Dermis microvascular lymphatic vessel endothelial cell (primary cell): ENCODE measurements around the gene STK24. TPM values are rescaled to one million over a fixed set of nuclear protein-coding genes. Genes with fewer than 3 reads are reported as not detected.

Source experiments
- DNase-seq, 2 donors: peaks; one replicate each; pipeline versions ENCODE4 v3.0.0 to v3.0.0-alpha.2; 2010; ENCODE audit warnings: low read depth in 2 of 2
- total RNA-seq: library from RNA; depleted of rRNA; stranded (reverse); fragments of >200 nt; gene quantifications from 2 replicates; pipeline ENCODE4 v1.2.1, GENCODE V29; 2014

STK24 gene
- total RNA-seq, 1 donor from 2014 or later, result 34.0 TPM

- no peak for DNase-seq
These were observed 19.8 kb downstream of the STK24 start for GRCh38 chr13:98556968-98557631.

DNA sequence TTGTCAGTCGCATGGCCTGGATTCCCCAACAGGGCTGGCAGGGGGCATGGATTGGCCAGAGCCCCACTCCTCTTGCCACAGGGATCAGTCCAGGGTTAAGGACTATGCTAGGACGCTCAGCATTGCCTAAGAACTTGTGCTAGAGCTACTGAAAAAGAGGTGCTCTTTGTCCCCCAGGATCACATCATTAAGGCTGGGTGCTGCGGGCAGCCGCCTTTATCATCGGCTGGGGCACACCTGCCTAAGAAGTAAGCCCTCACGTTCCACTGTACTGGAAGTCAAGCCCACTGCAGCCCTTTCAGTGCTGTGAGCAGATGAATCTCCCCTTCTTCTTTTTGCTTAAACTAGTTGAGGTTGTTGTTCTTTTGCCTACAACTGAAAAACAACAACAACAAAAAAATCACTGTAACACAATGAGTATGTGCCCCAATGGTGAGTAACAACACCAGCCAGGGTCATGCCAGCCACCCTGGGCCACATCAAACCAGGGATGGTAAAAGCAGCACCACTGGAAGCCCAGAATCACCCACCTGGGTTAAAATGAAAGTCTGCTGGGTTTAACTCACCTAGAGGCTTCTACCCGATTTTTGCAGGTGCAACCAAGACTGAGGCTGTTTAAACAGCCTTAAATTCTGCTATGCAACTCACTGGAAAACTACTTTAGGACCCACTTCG lies 20.6 kb downstream of the STK24 start:
- DNase-seq, result no peak

DNA sequence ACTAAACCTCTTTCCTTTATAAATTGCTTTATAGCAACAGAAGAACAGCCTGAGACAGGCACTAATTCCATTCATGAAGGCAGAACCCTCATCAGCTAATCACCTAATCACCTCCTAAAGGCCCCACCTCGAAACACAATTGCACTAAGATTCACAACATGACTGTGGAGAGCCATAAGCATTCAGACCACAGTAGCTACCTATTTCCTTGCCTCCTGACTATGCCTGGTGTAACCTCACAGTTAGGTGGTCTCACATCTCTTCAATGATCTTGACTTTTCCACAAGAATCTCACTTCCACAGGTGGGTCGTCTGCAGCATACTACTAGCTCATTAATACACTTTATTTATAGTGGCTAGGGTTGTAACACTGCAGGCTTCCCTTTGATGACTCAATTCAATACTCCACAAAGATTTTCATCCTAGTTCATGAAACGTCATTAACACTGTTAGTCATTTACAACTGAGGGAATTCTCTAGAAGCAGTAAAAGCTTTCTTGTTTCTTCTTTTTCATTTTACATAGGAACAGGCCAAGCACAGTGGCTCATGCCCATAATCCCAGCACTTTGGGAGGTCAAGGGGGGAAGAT lies 27.1 kb downstream of the STK24 start:
- no peak for DNase-seq

- no peak for DNase-seq
These were observed 27.7 kb downstream of the STK24 start for GRCh38 chr13:98549006-98549727.

- DNase-seq, result no peak
These were observed 28.7 kb downstream of the STK24 start for GRCh38 chr13:98548230-98548629.

- no peak for DNase-seq
These were observed 29.5 kb downstream of the STK24 start for GRCh38 chr13:98547455-98547854.

DNA sequence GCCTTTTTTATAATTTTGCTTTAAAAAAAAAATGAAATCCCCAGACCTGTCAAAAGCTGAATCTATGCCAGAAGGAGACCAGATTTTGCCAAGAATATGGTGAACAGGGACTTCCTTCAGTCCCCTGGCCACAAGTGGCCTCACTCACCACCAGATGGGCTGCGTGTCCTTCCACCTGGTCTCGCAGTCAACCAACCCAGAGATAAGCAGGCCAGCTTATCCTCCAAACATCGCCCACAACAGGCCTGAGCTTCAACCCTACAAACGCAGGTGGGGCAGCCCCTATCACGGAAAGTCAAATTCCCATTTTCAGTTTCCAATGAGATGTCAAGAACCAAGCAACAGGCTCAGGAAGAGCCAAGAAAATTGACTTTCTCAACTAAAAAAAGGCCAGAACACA lies 30.5 kb downstream of the STK24 start:
- no peak for DNase-seq

GRCh38 chr13:98544104-98544710 lies 32.7 kb downstream of the STK24 start:
- no peak for DNase-seq

DNA sequence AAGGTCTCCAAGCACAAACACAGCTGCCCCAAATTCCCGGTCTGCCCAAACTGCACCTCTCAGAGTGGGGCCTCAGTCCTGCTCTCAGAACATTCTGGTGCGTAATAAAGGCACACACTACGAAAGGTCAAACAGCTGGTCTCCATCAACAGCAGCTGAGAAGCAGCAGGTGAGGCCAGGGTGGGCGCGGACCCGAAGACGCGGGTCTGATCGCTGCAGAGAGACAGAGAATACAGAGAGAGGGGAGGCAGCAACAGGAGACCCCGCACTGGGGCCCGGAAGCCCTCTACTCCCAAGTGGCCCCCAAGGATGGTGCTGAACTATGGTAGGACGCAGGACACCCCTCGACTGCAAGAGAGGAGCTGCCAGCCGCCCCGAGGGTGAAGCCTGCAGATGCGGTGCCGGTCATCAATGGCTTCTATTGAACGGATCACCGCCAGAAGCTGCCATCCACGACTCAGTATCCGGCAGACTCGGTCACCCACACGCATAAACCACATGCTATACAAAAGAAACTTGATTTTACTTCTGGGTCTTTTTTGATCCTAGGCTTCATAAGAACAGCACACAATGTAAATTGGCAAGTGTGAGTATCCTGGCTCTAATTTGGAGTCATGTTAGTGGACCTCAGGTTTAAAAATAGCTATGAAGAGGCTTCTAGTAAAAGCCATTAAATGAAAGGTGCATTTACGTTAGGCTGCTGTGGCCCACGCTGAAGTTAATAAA lies 33.4 kb downstream of the STK24 start:
- DNase-seq, result no peak

DNA sequence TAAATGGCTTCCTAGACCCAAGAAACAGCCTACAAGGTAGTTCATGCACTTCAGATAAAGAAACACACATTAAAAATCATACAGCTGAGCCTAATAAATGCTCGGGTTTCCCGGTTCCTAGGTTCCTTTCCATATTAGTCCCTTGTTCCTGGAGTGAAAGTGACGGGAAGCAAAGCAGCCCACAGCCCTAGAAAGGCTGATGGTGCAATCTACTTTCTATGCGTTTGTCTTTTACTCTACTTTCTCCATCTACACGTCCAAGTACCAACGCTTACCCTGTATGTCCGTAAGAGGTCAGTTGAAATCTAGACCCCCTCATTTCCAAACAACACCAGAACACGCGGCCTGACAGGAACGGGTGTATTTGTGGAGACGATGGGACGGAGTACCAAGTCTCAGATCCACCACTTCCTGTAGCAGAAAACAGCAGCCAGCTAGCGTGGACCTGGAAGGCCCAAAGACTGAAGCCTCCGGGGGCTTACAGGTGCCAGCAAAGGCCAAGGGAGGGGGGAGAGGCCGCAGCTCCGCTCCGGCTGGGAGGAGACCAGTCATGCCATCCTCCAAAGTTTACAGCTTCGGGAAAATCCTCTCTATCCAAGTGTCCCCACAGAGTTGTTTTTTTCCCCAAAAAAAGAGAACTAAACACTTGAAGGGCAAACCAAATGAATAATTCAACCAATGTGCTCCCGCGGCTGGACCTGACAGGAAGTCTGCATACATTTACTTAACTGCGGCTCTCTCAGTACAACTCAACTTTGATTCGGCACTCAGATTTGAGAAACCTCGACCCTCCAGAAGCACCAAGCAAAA lies 34.1 kb downstream of the STK24 start:
- no peak for DNase-seq

DNA sequence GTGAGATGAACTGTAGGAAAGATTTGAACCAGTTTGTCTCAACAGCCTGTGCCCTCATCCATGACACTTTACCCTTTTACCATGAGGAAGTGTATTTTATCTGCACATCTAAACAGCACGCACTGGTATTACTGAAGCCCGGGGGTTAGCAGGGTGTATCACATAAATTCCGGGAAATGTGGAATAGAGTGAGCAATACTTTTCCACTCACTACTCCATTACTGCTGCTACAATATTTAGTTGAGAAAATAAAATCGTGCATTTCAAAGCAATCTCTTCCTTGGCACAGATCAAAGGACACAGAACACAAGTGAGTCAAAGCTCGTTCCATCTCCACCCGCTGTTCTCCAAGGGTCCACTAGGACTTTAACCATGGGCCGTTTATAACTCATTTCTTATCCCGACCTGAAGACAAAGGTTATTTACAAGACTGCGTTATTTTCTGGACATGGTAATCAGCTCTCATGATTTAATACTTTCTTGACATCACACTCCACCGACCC lies 35.2 kb downstream of the STK24 start:
- peak in 1 of 2 donors; percentile 25 for DNase-seq

- peak in 1 of 2 donors; percentile 24 for DNase-seq
These were observed 35.7 kb downstream of the STK24 start for GRCh38 chr13:98541191-98541590.

GRCh38 chr13:98540476-98540875 lies 36.4 kb downstream of the STK24 start:
- no peak for DNase-seq

- no peak for DNase-seq
These were observed 37.2 kb downstream of the STK24 start for GRCh38 chr13:98539666-98540065.

DNA sequence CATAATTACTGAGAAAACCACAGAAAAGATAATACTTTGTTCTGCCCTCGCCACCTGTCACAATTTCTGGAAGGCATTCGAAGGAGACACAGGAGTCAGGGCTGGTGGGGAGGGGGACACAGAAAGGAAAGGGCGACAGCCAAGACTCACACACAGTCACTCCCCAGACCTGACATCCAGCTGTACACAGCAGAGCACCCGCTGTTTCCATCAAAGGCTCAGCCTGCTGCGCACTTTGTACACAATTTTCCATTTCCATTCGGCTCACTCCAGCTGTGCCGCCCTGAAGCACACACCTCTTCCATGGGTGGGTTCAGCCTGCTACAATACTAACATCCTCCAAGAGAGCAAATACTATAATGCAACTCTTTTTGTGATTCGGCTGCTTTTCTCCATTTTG lies 38.0 kb downstream of the STK24 start:
- DNase-seq, result no peak

- no peak for DNase-seq
These were observed 39.2 kb downstream of the STK24 start for GRCh38 chr13:98537740-98538139.

DNA sequence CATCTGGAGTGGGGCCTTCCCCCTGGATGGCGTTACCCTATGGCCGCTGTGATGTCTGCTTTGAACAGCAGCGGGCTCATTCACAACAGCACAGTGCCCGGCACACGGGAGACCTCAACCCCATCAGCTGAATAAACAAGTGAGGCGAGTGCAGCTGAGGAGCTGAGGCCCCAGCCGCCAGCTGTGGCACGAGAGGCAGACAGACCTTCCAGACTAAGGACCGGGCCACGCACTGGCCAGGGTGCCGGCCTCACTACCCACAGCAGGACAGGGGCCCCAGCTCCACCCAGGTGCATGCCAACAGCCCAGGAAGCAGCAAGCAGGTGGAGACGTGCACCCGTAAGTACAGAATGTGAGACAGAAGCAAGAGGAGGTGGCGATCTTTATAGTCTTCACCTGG lies 39.6 kb downstream of the STK24 start:
- no peak for DNase-seq

DNA sequence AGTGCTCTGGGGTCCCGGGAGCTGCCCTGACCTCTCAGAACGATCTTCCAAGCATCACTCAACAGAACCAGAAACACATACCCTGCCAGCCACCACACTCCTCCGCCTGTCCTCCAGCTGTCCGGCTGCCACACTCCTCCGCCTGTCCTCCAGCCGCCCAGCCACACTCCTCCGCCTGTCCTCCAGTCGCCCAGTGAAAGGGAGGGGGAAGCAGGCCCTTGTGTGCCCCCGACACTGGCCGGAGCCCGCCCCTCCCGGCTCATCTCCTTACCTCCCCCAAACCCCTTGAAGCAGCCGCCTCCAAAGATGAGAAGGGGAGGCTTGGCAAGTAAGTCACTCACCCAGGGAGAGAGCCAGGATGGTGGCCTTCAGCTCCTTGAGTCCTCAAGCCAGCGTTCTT lies 40.2 kb downstream of the STK24 start:
- DNase-seq, result no peak

- no peak for DNase-seq
These were observed 41.2 kb downstream of the STK24 start for GRCh38 chr13:98535501-98536354.
